Activated CD8-positive, alpha-beta memory T cell treated with anti-CD3 and anti-CD28 coated beads for 1 hour (primary cell): ENCODE data around the gene CASP4.

Source experiments
- DNase-seq, 2 donors: peaks; one replicate each; pipeline ENCODE4 v3.0.0-alpha.2; 2020; ENCODE audit warnings: low read depth in 1 of 2; ENCODE audit errors: extremely low read depth in 1 of 2

Gene CASP4

GRCh38 chr11:104895634-104896033 lies 72.7 kb downstream of the CASP4 start:
- DNase-seq = no peak

- no peak for DNase-seq
Measured at GRCh38 chr11:104893876-104894275, 74.5 kb downstream of the CASP4 start.
